ENCODE results near the gene ATRN. TPM values are rescaled to one million over a fixed set of nuclear protein-coding genes. Genes with fewer than 3 reads are reported as not detected.

The ATRN gene
- polyA plus RNA-seq, 1 donor from 2014 or later: 27.5 TPM

DNA sequence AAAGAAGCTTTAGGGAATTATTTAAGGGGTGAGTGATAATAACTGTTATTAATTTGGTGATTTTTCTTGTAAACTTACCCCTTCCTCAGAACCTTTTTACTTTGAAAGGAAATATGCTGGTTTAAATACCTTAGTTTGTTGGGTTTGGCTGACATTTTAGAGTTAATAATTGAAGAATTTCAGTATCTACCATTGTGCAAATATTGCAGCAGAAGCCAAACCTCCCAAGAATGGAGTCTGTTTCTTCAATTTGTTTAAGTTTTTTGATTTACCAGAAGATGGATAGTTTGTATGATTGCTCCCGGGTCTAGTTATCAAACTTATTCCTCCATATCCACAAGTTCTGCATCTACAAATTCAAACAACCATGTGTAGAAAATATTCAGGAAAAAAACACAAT, 77.1 kb downstream of the ATRN start:
- no peaks in the 10 kb centered on the region for H3K27me3 ChIP-seq (ENCODE audit: insufficient read depth, low read depth, low read length)
- no peak for TF ChIP-seq EP300 (conservative IDR thresholded peaks at IDR 0.05; ENCODE audit: poor library complexity, severe bottlenecking)
- TF ChIP-seq EZH2 (IDR thresholded peaks at IDR 0.05; ENCODE audit: borderline replicate concordance, insufficient read depth, low read length, poor library complexity, severe bottlenecking): no peak
- no peak for TF ChIP-seq POLR2AphosphoS5 (IDR thresholded peaks at IDR 0.05)
- no peak for TF ChIP-seq RAD21 (conservative IDR thresholded peaks at IDR 0.05)
- no peak for TF ChIP-seq MXI1 (conservative IDR thresholded peaks at IDR 0.05; ENCODE audit: poor library complexity, severe bottlenecking)
- TF ChIP-seq, protein P1, sequence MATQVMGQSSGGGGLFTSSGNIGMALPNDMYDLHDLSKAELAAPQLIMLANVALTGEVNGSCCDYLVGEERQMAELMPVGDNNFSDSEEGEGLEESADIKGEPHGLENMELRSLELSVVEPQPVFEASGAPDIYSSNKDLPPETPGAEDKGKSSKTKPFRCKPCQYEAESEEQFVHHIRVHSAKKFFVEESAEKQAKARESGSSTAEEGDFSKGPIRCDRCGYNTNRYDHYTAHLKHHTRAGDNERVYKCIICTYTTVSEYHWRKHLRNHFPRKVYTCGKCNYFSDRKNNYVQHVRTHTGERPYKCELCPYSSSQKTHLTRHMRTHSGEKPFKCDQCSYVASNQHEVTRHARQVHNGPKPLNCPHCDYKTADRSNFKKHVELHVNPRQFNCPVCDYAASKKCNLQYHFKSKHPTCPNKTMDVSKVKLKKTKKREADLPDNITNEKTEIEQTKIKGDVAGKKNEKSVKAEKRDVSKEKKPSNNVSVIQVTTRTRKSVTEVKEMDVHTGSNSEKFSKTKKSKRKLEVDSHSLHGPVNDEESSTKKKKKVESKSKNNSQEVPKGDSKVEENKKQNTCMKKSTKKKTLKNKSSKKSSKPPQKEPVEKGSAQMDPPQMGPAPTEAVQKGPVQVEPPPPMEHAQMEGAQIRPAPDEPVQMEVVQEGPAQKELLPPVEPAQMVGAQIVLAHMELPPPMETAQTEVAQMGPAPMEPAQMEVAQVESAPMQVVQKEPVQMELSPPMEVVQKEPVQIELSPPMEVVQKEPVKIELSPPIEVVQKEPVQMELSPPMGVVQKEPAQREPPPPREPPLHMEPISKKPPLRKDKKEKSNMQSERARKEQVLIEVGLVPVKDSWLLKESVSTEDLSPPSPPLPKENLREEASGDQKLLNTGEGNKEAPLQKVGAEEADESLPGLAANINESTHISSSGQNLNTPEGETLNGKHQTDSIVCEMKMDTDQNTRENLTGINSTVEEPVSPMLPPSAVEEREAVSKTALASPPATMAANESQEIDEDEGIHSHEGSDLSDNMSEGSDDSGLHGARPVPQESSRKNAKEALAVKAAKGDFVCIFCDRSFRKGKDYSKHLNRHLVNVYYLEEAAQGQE (IDR thresholded peaks at IDR 0.05; ENCODE audit: borderline replicate concordance): no peak
- TF ChIP-seq TAF1 (IDR thresholded peaks at IDR 0.05; ENCODE audit: low read depth): no peak
- TF ChIP-seq SMC3 (conservative IDR thresholded peaks at IDR 0.05; ENCODE audit: poor library complexity): no peak
- TF ChIP-seq, protein P2, sequence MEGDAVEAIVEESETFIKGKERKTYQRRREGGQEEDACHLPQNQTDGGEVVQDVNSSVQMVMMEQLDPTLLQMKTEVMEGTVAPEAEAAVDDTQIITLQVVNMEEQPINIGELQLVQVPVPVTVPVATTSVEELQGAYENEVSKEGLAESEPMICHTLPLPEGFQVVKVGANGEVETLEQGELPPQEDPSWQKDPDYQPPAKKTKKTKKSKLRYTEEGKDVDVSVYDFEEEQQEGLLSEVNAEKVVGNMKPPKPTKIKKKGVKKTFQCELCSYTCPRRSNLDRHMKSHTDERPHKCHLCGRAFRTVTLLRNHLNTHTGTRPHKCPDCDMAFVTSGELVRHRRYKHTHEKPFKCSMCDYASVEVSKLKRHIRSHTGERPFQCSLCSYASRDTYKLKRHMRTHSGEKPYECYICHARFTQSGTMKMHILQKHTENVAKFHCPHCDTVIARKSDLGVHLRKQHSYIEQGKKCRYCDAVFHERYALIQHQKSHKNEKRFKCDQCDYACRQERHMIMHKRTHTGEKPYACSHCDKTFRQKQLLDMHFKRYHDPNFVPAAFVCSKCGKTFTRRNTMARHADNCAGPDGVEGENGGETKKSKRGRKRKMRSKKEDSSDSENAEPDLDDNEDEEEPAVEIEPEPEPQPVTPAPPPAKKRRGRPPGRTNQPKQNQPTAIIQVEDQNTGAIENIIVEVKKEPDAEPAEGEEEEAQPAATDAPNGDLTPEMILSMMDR (IDR thresholded peaks at IDR 0.05; ENCODE audit: poor library complexity, severe bottlenecking): no peak
- no peaks in the 10 kb centered on the region for H3K9me2 ChIP-seq (ENCODE audit: insufficient read depth, low read length)
- no peaks in the 10 kb centered on the region for H3K9me3 ChIP-seq (ENCODE audit: low read length)
- no peak overlapping the region for H2AFZ ChIP-seq (ENCODE audit: low read depth, low read length)
- no peaks in the 10 kb centered on the region for H3K36me3 ChIP-seq (ENCODE audit: insufficient read depth, low read length)
- no peak overlapping the region for H3K4me3 ChIP-seq (ENCODE audit: low read length)
- H3F3A ChIP-seq (ENCODE audit: insufficient read depth, low read length, poor library complexity, severe bottlenecking): no peaks in the 10 kb centered on the region
- H3K4me2 ChIP-seq (ENCODE audit: low read length): no peak overlapping the region
- no peaks in the 10 kb centered on the region for H4K20me1 ChIP-seq (ENCODE audit: insufficient read depth)
- no peaks in the 10 kb centered on the region for H3K79me2 ChIP-seq (replicated peaks; ENCODE audit: insufficient read depth, low read length)
- H3K9ac ChIP-seq (ENCODE audit: low read length): no peak overlapping the region
- H3K27ac ChIP-seq (ENCODE audit: low read length): no peak overlapping the region

DNA sequence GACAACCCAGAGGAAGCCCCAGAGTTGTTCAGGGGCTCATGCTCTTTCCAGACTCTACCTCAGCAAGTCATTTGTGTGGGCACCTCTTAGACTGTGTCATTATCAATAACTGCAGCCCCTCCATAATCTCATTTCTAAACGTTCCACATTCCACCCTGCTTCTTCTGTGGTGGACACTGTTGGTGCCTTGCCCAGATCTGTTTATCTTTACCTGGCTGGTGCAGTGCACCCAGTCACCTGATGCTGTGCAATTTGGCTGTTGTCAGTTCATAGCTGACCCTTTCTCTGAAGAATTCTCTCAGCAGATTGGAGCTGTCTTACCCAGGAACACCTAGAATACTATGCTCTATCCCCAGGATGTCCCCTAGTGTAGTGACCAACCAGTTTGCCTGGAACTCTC, 80.0 kb downstream of the ATRN start:
- H2AFZ ChIP-seq (ENCODE audit: low read depth, low read length): no peak overlapping the region
- TF ChIP-seq EP300 (conservative IDR thresholded peaks at IDR 0.05; ENCODE audit: poor library complexity, severe bottlenecking) (no peak), RAD21 (conservative IDR thresholded peaks at IDR 0.05) (no peak), POLR2AphosphoS5 (IDR thresholded peaks at IDR 0.05) (no peak), EZH2 (IDR thresholded peaks at IDR 0.05; ENCODE audit: borderline replicate concordance, insufficient read depth, low read length, poor library complexity, severe bottlenecking) (no peak), MXI1 (conservative IDR thresholded peaks at IDR 0.05; ENCODE audit: poor library complexity, severe bottlenecking) (no peak), SMC3 (conservative IDR thresholded peaks at IDR 0.05; ENCODE audit: poor library complexity) (no peak), TAF1 (IDR thresholded peaks at IDR 0.05; ENCODE audit: low read depth) (no peak)
- TF ChIP-seq, protein P2 (IDR thresholded peaks at IDR 0.05; ENCODE audit: poor library complexity, severe bottlenecking): no peak
- TF ChIP-seq, protein P1 (IDR thresholded peaks at IDR 0.05; ENCODE audit: borderline replicate concordance): no peak
- no peak overlapping the region for H3K4me2 ChIP-seq (ENCODE audit: low read length)
- no peaks in the 10 kb centered on the region for H3K27me3 ChIP-seq (ENCODE audit: insufficient read depth, low read depth, low read length)
- H3K4me3 ChIP-seq (ENCODE audit: low read length): no peak overlapping the region
- H3K9ac ChIP-seq (ENCODE audit: low read length): no peak overlapping the region
- H3K9me2 ChIP-seq (ENCODE audit: insufficient read depth, low read length): no peaks in the 10 kb centered on the region
- no peaks in the 10 kb centered on the region for H3F3A ChIP-seq (ENCODE audit: insufficient read depth, low read length, poor library complexity, severe bottlenecking)
- no peaks in the 10 kb centered on the region for H3K79me2 ChIP-seq (replicated peaks; ENCODE audit: insufficient read depth, low read length)
- H3K36me3 ChIP-seq (ENCODE audit: insufficient read depth, low read length): no peaks in the 10 kb centered on the region
- H4K20me1 ChIP-seq (ENCODE audit: insufficient read depth): no peaks in the 10 kb centered on the region
- H3K27ac ChIP-seq (ENCODE audit: low read length): no peak overlapping the region
- no peaks in the 10 kb centered on the region for H3K9me3 ChIP-seq (ENCODE audit: low read length)
